ENCODE data around the gene SRPK2. TPM values are rescaled to one million over a fixed set of nuclear protein-coding genes. Genes with fewer than 3 reads are reported as not detected.

The SRPK2 gene
- total and polyA plus RNA-seq, 2 of the 8 experiments (the other 6 are each of a cell fraction or from before 2014, with no cell fraction given), result 10.0 to 47.1 TPM

- TF ChIP-seq ATF3 (IDR thresholded peaks at IDR 0.05; ENCODE audit: insufficient read depth, low read depth, low read length) (no peak), NRF1 (IDR thresholded peaks at IDR 0.05; ENCODE audit: low read depth, low read length) (no peak), POU5F1 (IDR thresholded peaks at IDR 0.05; ENCODE audit: low read depth, low read length) (no peak), GABPA (IDR thresholded peaks at IDR 0.05; ENCODE audit: borderline replicate concordance, insufficient read depth, low read length) (no peak), RBBP5 (IDR thresholded peaks at IDR 0.05; ENCODE audit: borderline replicate concordance, low read depth, low read length) (no peak), CBX8 (IDR thresholded peaks at IDR 0.05; ENCODE audit: borderline replicate concordance, low read depth, low read length) (no peak), KDM4A (IDR thresholded peaks at IDR 0.05; ENCODE audit: low read depth, low read length, severe bottlenecking) (no peak), YY1 (IDR thresholded peaks at IDR 0.05; ENCODE audit: low read depth, low read length) (no peak)
Observed at GRCh38 chr7:105402221-105403095, 13.7 kb upstream of the SRPK2 start (continued).
